Activated CD4-positive, alpha-beta T cell treated with anti-CD3 and anti-CD28 coated beads, Interleukin-10, Interleukin-2, amounts not matched to agents 100 ng/mL and 50 ng/mL, durations not matched to agents 16 hours and 8 hours (primary cell): ENCODE measurements around the gene SOBP.
A peak's percentile ranks its signal among the peaks of the same experiment; 100 is the strongest.

Experiments used
- DNase-seq: peaks from one replicate; pipeline ENCODE4 v3.0.0-alpha.2; 2020

Gene SOBP

DNA sequence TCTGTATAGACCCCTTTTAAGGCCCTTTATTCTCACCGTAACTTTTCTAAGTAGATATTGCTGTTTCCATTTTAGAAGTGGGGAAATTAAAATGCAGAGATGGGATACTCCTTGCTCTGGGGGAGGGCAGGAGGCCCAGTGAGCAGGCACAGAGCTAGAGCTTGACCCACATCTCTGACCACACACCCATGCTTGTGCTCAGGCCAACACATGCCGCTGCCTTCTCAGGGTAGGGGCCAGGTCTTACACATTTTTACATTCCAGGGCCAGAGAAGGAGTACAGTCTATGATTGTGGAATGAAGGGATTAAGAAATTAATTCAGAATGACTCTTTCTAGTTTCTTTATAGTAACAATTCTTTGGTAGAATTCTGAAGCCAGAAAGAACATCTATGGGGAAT, 104.8 kb downstream of the SOBP start:
- no peak for DNase-seq

DNA sequence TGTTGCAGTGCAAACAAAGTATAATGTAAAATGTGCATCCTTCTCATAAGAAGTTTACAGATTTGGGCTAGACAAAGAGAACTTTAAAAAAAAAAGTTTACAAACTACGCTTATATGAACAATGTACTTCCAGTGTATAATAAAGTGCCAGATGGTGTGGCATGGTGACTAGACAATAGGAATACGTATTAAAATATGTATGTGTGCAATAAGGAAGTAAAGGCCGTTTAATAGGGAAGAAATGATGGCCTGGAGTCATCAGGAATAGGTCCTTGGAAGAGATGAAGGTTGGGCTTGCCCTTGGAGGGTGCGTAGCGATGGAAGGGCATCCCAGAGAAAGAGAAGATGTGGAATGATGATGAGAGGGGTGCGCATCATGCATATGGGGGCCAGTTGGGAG, 108.2 kb downstream of the SOBP start:
- no peak for DNase-seq

GRCh38 chr6:107599043-107599442, 109.1 kb downstream of the SOBP start:
- DNase-seq, result no peak

GRCh38 chr6:107600121-107600520, 110.2 kb downstream of the SOBP start:
- no peak for DNase-seq

- no peak for DNase-seq
Measured at GRCh38 chr6:107600936-107601335, 111.0 kb downstream of the SOBP start.

- no peak for DNase-seq
Measured at GRCh38 chr6:107601406-107601805, 111.5 kb downstream of the SOBP start.

DNA sequence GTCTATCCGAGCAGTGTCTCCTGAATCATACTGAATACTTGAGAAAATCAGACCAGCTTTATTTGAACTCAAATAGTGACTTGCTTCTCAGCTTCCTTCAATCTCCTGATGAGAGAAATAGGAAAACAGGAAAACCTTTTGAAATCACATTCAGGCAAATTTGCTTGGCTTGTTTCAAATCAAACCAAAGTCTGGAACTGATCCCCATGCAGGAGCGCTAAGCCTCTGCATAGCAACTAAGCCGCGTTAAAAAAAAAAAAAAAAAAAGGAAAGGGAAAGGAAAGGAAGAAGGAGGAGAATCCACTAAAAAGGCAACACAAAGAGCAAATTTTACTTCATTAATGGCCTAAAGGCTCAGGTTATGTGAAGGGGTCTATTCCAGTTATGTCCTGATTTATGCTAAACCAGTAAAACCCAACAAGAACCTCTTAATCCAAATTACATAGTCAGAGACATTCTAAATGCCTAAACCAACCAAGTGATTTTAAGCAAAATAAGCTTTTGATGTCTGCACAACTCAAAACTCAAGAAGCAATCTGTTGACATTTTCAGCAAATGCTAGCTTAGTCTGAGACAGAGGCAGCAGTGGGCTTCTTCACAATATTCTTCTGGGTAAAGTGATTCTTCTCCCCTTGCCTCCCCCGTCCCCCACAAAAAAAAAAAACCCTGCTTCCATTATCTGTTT, 112.5 kb downstream of the SOBP start:
- no peak for DNase-seq

GRCh38 chr6:107603006-107603370, 113.1 kb downstream of the SOBP start:
- no peak for DNase-seq

GRCh38 chr6:107604549-107604948, 114.6 kb downstream of the SOBP start:
- DNase-seq, result no peak

GRCh38 chr6:107606407-107606806, 116.5 kb downstream of the SOBP start:
- DNase-seq, result no peak

- DNase-seq, result no peak
Measured at GRCh38 chr6:107607116-107607515, 117.2 kb downstream of the SOBP start.

DNA sequence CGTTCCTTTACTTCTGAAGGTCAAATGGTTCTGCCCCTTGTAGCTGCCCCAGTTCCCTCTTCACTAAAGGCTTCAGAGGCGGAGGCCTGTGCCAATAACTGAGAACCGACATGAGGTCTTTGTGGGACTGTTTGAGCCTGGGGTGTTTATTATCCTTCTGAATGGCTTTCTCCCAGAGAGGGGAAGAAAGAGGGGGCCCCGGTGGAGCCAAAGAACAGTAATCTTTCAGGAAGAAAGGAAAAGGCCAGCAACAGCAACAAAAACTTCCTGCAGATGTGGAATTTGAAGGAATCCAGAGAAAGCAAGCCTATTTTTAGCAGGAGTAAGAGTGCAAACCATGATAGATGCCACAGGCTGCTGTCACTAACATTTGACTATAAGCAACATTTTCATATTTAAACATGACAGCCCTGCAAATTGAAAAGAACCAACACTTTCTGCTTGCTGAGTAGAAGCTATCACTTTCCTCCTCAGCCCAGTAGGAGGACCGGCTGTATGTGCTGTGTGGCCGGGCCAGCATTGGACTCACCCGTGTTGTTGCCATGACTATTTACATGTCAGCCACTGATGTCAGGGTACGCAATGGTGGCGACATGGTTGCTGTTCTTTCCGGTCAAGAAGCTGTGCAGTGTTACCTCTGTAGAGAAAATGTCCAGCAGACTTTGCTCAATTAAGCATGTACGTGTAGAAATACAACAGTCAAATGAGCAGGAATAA, 121.3 kb downstream of the SOBP start:
- DNase-seq, result no peak

DNA sequence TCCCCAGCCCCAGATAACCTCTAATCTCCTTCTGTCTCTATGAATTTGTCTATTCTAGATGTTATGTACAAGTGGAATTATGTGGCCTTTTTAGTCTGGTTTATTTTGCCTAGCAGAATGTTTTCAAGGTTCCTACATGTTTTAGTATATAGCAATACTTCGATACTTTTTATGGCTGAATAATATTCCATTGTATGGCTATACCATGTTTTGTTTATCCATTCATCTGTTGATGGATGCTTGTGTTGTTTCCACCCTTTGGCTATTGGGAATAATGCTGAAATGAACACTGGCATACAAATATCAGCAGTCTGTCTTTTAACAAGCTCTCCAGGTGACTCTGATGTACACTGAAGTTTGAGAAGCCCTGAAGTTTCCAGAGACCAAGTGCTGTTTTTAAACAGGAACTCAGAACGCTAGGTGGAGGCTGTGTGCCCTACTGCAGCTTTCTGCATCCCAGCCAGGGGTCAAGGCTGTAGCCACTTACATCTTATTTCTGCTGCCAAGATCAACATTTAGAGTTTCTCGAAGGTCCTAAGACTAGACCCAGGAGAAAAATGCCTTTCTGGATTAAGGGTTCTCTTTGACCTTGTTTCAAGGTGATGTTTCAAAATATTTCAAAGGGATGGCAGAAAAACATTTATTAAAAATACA, 123.0 kb downstream of the SOBP start:
- no peak for DNase-seq

- no peak for DNase-seq
Measured at GRCh38 chr6:107613651-107614379, 123.9 kb downstream of the SOBP start.

DNA sequence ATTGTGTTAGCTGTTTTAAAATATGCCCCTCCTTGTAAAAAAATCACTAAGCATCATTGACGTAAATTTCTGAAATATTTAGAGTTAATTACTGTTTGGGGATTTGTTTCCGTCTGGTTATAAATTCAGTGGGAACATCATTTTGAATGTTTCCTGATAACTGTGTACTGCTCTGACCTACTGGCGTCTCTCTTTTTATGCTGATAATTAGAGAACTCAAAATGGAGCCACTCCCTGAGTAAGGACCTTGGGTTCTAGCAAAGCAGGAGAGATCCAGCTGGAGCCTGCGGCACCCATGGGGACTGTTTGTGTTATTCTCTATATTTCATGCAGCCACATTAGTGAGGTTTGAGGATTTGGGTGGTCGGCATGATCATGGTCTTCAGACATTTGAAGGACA, 124.9 kb downstream of the SOBP start:
- no peak for DNase-seq

- no peak for DNase-seq
Measured at GRCh38 chr6:107616775-107617174, 126.9 kb downstream of the SOBP start.

DNA sequence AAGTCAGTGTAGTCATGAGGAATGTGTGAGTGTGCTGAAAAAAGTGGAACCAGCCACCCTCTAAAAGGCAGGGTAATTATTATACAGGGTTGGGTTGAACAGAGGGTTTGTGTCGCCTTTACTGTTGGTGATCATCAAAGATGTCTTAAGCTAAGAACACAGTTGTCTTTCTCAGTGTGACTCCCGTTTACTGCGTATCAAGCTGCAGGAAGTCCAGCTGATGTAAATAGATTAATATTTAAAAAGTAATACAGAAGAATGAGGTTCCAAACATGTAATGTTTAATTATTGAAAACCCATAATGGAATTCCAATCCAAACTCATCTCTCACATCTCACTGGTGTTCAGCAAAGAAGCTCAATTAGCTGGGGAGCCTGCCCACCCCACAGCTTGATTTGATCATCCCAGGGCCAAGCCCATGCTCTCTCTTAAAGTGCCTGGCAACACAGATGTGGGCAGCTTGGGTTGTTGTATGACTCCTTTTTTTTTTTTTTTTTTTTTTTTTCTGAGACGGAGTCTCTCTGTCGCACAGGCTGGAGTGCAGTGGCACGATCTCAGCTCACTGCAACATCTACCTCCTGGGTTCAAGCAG, 127.5 kb downstream of the SOBP start:
- DNase-seq, result no peak

DNA sequence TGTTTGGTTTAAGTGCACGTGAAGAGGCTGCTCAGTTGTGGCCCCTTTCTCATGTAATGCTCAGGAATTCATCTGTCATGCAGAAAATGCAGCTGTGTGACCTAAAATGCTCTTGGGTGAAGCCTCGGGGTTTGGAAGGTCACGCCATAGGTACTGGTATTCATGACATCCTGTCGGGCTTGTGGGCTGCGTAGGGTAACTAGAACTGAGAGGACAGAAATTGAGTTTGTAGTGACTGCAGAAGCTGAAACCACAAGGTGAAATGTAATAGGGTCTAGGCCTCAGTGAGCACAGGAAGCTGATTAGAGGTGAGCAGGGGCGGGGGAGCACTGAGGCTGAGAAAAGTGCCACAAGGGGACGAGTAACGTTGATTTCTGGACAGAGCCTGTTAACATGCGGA, 128.8 kb downstream of the SOBP start:
- peak; percentile 47 for DNase-seq

DNA sequence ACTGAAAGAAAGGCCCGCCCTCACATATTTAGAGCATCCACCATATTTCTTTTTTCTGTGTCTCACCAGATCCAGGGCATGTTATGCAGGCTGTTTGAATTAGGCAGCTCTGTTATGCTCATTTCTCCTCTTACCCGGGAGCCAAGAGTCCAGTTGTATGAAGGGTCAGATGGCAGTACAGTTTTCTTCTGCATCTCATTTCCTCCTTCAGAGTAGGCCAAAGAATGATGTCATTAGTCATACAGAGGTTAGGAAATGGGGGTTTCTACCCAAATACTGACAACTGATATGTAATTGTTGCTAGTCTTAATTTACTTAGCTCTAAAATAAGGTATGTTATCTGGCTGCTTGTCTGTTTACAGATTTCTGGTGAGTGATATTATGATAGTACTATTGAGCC, 130.8 kb downstream of the SOBP start:
- DNase-seq, result no peak

- DNase-seq, result no peak
Measured at GRCh38 chr6:107621229-107621937, 131.5 kb downstream of the SOBP start.

DNA sequence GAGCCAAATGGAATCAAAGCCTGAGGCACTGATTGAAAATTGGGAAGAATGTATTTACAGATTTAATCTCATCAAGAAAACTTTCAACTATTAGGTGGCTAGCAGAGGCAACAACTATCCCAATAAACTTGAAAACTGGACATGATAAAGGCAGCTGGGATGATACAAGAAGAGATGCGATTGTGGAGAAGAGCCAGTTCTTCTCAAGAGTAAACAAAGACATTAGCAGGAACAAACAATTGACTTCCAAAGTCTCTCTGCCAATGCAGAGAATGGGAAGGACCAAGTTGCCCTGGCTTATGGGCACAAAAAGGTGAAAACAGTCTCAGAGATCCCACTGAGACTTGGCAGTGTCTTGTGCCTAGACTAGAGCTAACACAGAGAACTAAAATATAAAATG, 132.4 kb downstream of the SOBP start:
- no peak for DNase-seq

GRCh38 chr6:107624050-107624449, 134.1 kb downstream of the SOBP start:
- no peak for DNase-seq

DNA sequence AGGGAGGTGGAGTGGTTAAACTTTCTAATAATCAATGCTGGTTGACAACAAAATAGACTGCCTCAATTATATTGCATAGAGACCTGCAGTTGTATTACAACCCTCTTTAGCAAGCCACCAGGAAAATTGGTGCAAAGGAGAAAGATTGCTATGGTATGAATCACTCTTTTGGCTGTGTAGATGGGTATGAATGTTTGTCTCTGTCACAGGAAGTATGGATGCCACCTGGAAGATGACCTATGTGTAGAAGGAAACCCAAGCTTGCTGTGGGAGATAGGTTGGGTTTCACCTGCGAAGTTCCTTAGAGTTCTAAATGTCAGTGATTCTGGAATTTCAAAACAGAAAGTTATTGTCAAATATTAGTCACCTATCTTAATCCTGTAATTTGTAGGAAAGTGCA, 134.6 kb downstream of the SOBP start:
- no peak for DNase-seq
